WTC11 (cell line): ENCODE measurements around the gene CNN1. TPM values are rescaled to one million over a fixed set of nuclear protein-coding genes. Genes with fewer than 3 reads are reported as not detected.
A peak's percentile ranks its signal among the peaks of the same experiment; 100 is the strongest.

Source experiments
- ATAC-seq: fragments of 200-7000 bp; cut with Tn5 transposase; 2 replicates; pipeline ENCODE4 v1.10.0; 2021; ENCODE audit warnings: mild to moderate bottlenecking, moderate library complexity
- CTCF ChIA-PET: fragments of 300-600 bp; sonication (Branson Sonifier 250); formaldehyde crosslinking; loops from one replicate; lab custom pipeline; 2021; ENCODE audit warnings: antibody characterized with exemption; lab: Charles Lee
- POLR2A ChIA-PET: fragments of 350-600 bp; sonication (Branson Sonifier 250); formaldehyde crosslinking; loops from one replicate; lab custom pipeline; 2021; ENCODE audit warnings: antibody characterized with exemption; lab: Charles Lee
- DNase-seq: peaks from one replicate; pipeline ENCODE4 v3.0.0; 2021; ENCODE audit warnings: low spot score
- H3K27ac Mint-ChIP-seq: 2 replicates; pipeline ENCODE4 v1.8.0; 2021; ENCODE audit warnings: mixed read lengths
- H3K27me3 Mint-ChIP-seq: 2 replicates; pipeline ENCODE4 v1.8.0; 2021; ENCODE audit warnings: low read depth, mild to moderate bottlenecking, moderate library complexity, mixed read lengths
- H3K36me3 Mint-ChIP-seq: 2 replicates; pipeline ENCODE4 v1.8.0; 2021; ENCODE audit warnings: mixed read lengths
- H3K4me1 Mint-ChIP-seq: 2 replicates; pipeline ENCODE4 v1.8.0; 2022; ENCODE audit warnings: mixed read lengths
- H3K4me3 Mint-ChIP-seq: 2 replicates; pipeline ENCODE4 v1.8.0; 2021; ENCODE audit warnings: mild to moderate bottlenecking, moderate library complexity, mixed read lengths
- H3K9me3 Mint-ChIP-seq: 2 replicates; pipeline ENCODE4 v1.8.0; 2021; ENCODE audit warnings: mixed read lengths
- AR ChIP-seq: fragments of 250-450 bp; sonication (Bioruptor Pico); IDR thresholded peaks from 2 replicates; pipeline ENCODE4 v1.9.0; 2021; ENCODE audit warnings: mild to moderate bottlenecking
- ARID4B ChIP-seq: sonication (generic); formaldehyde crosslinking; IDR thresholded peaks from 2 replicates; pipeline ENCODE4 v1.8.0; 2023; ENCODE audit warnings: missing genetic modification reagents, mild to moderate bottlenecking, borderline replicate concordance
- ATF6 ChIP-seq: sonication (generic); formaldehyde crosslinking; IDR thresholded peaks from 2 replicates; pipeline ENCODE4 v1.8.1; 2023; ENCODE audit warnings: mild to moderate bottlenecking, missing genetic modification reagents
- FOXJ3 ChIP-seq: sonication (generic); formaldehyde crosslinking; IDR thresholded peaks from 2 replicates; pipeline ENCODE4 v1.9.0; 2021; ENCODE audit warnings: missing genetic modification reagents, mild to moderate bottlenecking, borderline replicate concordance
- HMGXB4 ChIP-seq: sonication (generic); formaldehyde crosslinking; IDR thresholded peaks from 2 replicates; pipeline ENCODE4 v1.8.1; 2023; ENCODE audit warnings: mild to moderate bottlenecking, moderate library complexity, missing genetic modification reagents
- JAZF1 ChIP-seq: fragments of 250-450 bp; sonication (Bioruptor Pico); IDR thresholded peaks from 2 replicates; pipeline ENCODE4 v1.9.0; 2021; ENCODE audit warnings: moderate library complexity, mild to moderate bottlenecking, inconsistent platforms
- MLX ChIP-seq: sonication (generic); formaldehyde crosslinking; IDR thresholded peaks from 2 replicates; pipeline ENCODE4 v1.8.1; 2023; ENCODE audit warnings: mild to moderate bottlenecking, missing genetic modification reagents, moderate library complexity
- MYBL2 ChIP-seq: sonication (generic); formaldehyde crosslinking; IDR thresholded peaks from 2 replicates; pipeline ENCODE4 v1.8.1; 2023; ENCODE audit warnings: mild to moderate bottlenecking, moderate library complexity, missing genetic modification reagents
- ZNF121 ChIP-seq: sonication (generic); formaldehyde crosslinking; IDR thresholded peaks from 2 replicates; pipeline ENCODE4 v1.8.0; 2023; ENCODE audit warnings: missing genetic modification reagents
- ZNF416 ChIP-seq: fragments of 250-450 bp; sonication (Bioruptor Pico); IDR thresholded peaks from 2 replicates; pipeline ENCODE4 v1.9.0; 2021; ENCODE audit warnings: mild to moderate bottlenecking, inconsistent platforms
- ZNF532 ChIP-seq: fragments of 250-450 bp; sonication (Bioruptor Pico); IDR thresholded peaks from 2 replicates; pipeline ENCODE4 v1.9.0; 2021; ENCODE audit warnings: mild to moderate bottlenecking, borderline replicate concordance
- ZSCAN18 ChIP-seq: fragments of 250-450 bp; sonication (Bioruptor Pico); IDR thresholded peaks from 2 replicates; pipeline ENCODE4 v2.1.2; 2022; ENCODE audit warnings: mild to moderate bottlenecking, moderate library complexity
- total RNA-seq: library from RNA; stranded (reverse); gene quantifications from 3 replicates; pipeline ENCODE4 v1.2.3, GENCODE V29; 2021

CNN1 gene
- total RNA-seq, 1 experiment from 2014 or later: 16.0 TPM

GRCh38 chr19:11540645-11541044, 2.0 kb downstream of the CNN1 start:
- peaks cover 3% of the 10 kb centered on the region for H3K27me3 Mint-ChIP-seq
- no peaks in the 10 kb centered on the region for H3K36me3 Mint-ChIP-seq
- peaks cover 18% of the 10 kb centered on the region for H3K4me1 Mint-ChIP-seq
- peak overlapping the region; percentile 44; the same call in 1 of the 2 replicates for H3K4me3 Mint-ChIP-seq
- ATAC-seq (no peak), DNase-seq (no peak)
- CTCF ChIA-PET: interaction anchor here (1.0 kb wide), 1 partner anchor 11 kb away, joined by 3 read pairs; no protein-coding TSS in a partner anchor
- no peak overlapping the region for H3K27ac Mint-ChIP-seq
- no peaks in the 10 kb centered on the region for H3K9me3 Mint-ChIP-seq
- TF ChIP-seq ZNF121 (no peak), ATF6 (no peak), MLX (CRISPR knock-in tag) (no peak), ZSCAN18 (CRISPR knock-in tag) (no peak), ZNF416 (CRISPR knock-in tag) (no peak), ARID4B (no peak), HMGXB4 (no peak), ZNF532 (no peak), JAZF1 (CRISPR knock-in tag) (no peak), MYBL2 (no peak), AR (no peak), FOXJ3 (CRISPR knock-in tag) (no peak)
- POLR2A ChIA-PET: interaction anchor here (0.5 kb wide), 1 partner anchor 1186 kb away, joined by 4 read pairs; no protein-coding TSS in a partner anchor
